ENCODE measurements around the gene S100A3.
"Not testable (repeated sequence)": the region's sequence is repeated elsewhere in the genome, so short reads cannot be mapped to it uniquely, and the experiment has no call there.

S100A3 gene, protein sequence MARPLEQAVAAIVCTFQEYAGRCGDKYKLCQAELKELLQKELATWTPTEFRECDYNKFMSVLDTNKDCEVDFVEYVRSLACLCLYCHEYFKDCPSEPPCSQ

GRCh38 chr1:153548722-153549688, at the start of gene S100A3:
S100A3 (minus strand) TSS chr1:153549258; CDS start chr1:153548485, 773 bp downstream.
- Histone ChIP-seq H3K36me3 (no peaks in the 10 kb centered on the region), H3K4me3 (no peak within 1 kb of the TSS), H3K9ac (0 out of 2 replicates have a peak within 1 kb of the TSS, but pooled peaks have one; percentile 22), H3K27ac (no peak within 1 kb of the TSS), H3K4me1 (peaks cover 85% of the 10 kb centered on the region), H3K9me3 (no peaks in the 10 kb centered on the region), H4K20me1 (no peaks in the 10 kb centered on the region), H3K4me2 (peak within 1 kb of the TSS; percentile 86), H3K27me3 (no peaks in the 10 kb centered on the region)
- no peak for TF ChIP-seq Cebpa-rat (IDR thresholded peaks at IDR 0.05)

DNA sequence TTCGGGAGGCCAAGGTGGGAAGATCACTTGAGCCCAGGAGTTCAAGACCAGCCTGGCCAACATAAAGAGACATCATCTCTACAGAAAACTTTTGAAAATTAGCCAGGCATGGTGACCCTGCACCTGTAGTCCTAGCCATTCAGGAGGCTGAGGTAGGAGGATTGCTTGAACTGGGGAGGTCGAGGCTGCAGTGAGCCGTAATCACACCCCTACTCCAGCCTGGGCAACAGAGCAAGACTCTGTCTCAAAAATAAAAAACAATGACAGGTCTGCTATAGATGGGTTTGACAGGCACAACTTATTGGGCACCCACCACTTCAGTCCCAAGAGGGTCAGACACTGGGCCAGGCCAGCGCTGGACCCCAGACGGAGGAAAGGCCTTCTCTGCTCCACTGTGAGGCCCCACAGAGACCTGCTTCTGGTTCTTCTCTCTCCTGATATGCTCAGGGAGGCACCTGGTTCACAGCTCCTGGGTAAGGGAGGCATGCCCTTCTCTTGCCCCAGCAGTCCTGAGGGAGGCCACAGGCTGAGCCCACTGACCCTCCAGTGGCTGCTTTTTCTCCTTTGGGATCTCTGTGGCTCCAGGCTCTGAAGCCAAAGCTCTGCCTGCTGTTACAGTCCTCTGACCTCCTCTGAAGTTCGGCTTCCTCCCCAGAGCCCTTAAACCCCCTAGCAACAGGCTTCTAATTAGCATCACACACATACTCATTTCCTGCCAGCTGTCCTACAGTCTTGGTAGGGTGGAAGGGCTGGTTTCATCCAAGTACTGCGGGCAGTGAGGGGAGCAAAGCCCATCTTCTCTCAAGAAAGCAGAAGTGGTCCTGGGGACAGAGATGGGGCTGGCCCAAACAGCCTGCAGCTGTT, 49.5 kb upstream of the S100A3 start:
- peak overlapping the region; percentile 96 for H3K27ac ChIP-seq
- peak overlapping the region; percentile 35; the same call in 1 of the 2 replicates for H3K4me3 ChIP-seq
- no peaks in the 10 kb centered on the region for H4K20me1 ChIP-seq
- H3K36me3 ChIP-seq: no peaks in the 10 kb centered on the region
- peak overlapping the region; percentile 81 for H3K9ac ChIP-seq
- no peaks in the 10 kb centered on the region for H3K9me3 ChIP-seq
- H3K4me1 ChIP-seq: peaks cover 71% of the 10 kb centered on the region
- no peak for TF ChIP-seq Cebpa-rat (IDR thresholded peaks at IDR 0.05)
- H3K27me3 ChIP-seq: no peaks in the 10 kb centered on the region
- peak overlapping the region; percentile 95 for H3K4me2 ChIP-seq

GRCh38 chr1:153597206-153597605, 48.1 kb upstream of the S100A3 start:
- H3K4me1 ChIP-seq: peaks cover 59% of the 10 kb centered on the region
- peak overlapping the region; percentile 95 for H3K4me2 ChIP-seq
- H3K9me3 ChIP-seq: no peaks in the 10 kb centered on the region
- no peaks in the 10 kb centered on the region for H3K27me3 ChIP-seq
- no peak overlapping the region for H3K9ac ChIP-seq
- no peaks in the 10 kb centered on the region for H3K36me3 ChIP-seq
- no peak overlapping the region for H3K4me3 ChIP-seq
- no peaks in the 10 kb centered on the region for H4K20me1 ChIP-seq
- peak overlapping the region; percentile 96 for H3K27ac ChIP-seq
- no peak for TF ChIP-seq Cebpa-rat (IDR thresholded peaks at IDR 0.05)

- no peak overlapping the region for H3K9ac ChIP-seq
- no peaks in the 10 kb centered on the region for H3K27me3 ChIP-seq
- no peaks in the 10 kb centered on the region for H3K36me3 ChIP-seq
- H4K20me1 ChIP-seq: no peaks in the 10 kb centered on the region
- H3K4me2 ChIP-seq: no peak overlapping the region
- no peaks in the 10 kb centered on the region for H3K9me3 ChIP-seq
- no peak for TF ChIP-seq Cebpa-rat (IDR thresholded peaks at IDR 0.05)
- peaks cover 21% of the 10 kb centered on the region for H3K4me1 ChIP-seq
- no peak overlapping the region for H3K4me3 ChIP-seq
- H3K27ac ChIP-seq: 0 out of 2 replicates have a peak overlapping the region, but pooled peaks have one; percentile 31
Observed at GRCh38 chr1:153592748-153593147, 43.7 kb upstream of the S100A3 start.

GRCh38 chr1:153588482-153588881, 39.4 kb upstream of the S100A3 start:
- Histone ChIP-seq H3K9me3 (no peaks in the 10 kb centered on the region), H3K27ac (no peak overlapping the region), H3K4me1 (peaks cover 18% of the 10 kb centered on the region), H4K20me1 (no peaks in the 10 kb centered on the region), H3K4me3 (no peak overlapping the region), H3K27me3 (no peaks in the 10 kb centered on the region), H3K4me2 (no peak overlapping the region), H3K9ac (no peak overlapping the region), H3K36me3 (no peaks in the 10 kb centered on the region)
- no peak for TF ChIP-seq Cebpa-rat (IDR thresholded peaks at IDR 0.05)

- H3K4me2 ChIP-seq: peak overlapping the region; percentile 69
- not testable (repeated sequence) for H3K9me3 ChIP-seq, H4K20me1 ChIP-seq, H3K4me3 ChIP-seq, H3K9ac ChIP-seq, H3K27me3 ChIP-seq, H3K36me3 ChIP-seq, H3K27ac ChIP-seq
- peaks cover 18% of the 10 kb centered on the region for H3K4me1 ChIP-seq
Observed at GRCh38 chr1:153588033-153588432, 39.0 kb upstream of the S100A3 start.

GRCh38 chr1:153587314-153587713, 38.3 kb upstream of the S100A3 start:
- H3K27me3 ChIP-seq: no peaks in the 10 kb centered on the region
- H3K4me2 ChIP-seq: peak overlapping the region; percentile 69
- H3K9ac ChIP-seq: no peak overlapping the region
- H3K9me3 ChIP-seq: no peaks in the 10 kb centered on the region
- no peaks in the 10 kb centered on the region for H3K36me3 ChIP-seq
- no peaks in the 10 kb centered on the region for H4K20me1 ChIP-seq
- H3K4me1 ChIP-seq: peaks cover 18% of the 10 kb centered on the region
- 0 out of 2 replicates have a peak overlapping the region, but pooled peaks have one; percentile 4 for H3K27ac ChIP-seq
- TF ChIP-seq Cebpa-rat (IDR thresholded peaks at IDR 0.05): no peak
- no peak overlapping the region for H3K4me3 ChIP-seq

DNA sequence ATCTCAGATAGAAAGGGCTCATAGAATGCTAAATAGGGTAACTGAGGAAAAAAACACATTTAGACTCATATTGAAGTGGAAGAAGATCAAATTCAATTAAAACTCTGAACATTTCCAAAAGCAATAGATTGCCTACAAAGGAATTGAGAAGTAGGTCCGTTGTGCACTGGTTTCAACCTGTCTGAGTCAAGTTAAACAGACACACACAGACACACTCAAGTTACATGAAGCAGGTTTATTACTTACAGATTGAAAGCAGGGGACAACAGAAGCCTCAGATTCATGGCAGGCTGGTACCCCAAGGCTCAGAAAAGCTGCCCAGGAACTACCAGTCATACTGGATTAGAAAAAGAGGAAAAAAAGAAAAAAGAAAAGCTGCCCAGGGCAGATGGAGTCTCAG, 37.3 kb upstream of the S100A3 start:
- Histone ChIP-seq H3K36me3 (no peaks in the 10 kb centered on the region), H3K27ac (no peak overlapping the region), H3K9me3 (no peaks in the 10 kb centered on the region), H3K4me2 (peak overlapping the region; percentile 69), H4K20me1 (no peaks in the 10 kb centered on the region), H3K9ac (no peak overlapping the region), H3K27me3 (no peaks in the 10 kb centered on the region), H3K4me3 (no peak overlapping the region), H3K4me1 (peaks cover 18% of the 10 kb centered on the region)
- no peak for TF ChIP-seq Cebpa-rat (IDR thresholded peaks at IDR 0.05)

DNA sequence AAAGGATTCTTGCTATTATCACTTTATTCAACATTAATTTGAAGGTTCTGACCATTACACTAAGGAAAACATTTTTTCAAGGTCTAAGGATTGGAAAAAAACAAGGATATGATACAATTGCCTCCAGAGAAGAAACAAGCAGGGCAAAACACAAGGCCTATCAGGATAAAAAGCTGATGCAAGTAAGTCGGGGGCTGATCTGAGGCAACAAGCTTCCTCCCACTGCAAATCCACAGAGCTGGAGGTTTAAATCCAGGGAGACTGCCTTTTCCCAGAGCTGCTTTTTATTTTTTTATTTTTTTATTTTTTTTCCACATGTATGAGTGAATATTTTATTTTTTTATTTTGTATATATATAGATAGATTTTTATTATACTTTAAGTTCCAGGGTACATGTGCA, 35.9 kb upstream of the S100A3 start:
- H3K27me3 ChIP-seq: no peaks in the 10 kb centered on the region
- H4K20me1 ChIP-seq: no peaks in the 10 kb centered on the region
- H3K4me1 ChIP-seq: peaks cover 18% of the 10 kb centered on the region
- H3K9ac ChIP-seq: no peak overlapping the region
- no peak overlapping the region for H3K4me2 ChIP-seq
- no peak for TF ChIP-seq Cebpa-rat (IDR thresholded peaks at IDR 0.05)
- no peak overlapping the region for H3K4me3 ChIP-seq
- no peak overlapping the region for H3K27ac ChIP-seq
- H3K36me3 ChIP-seq: no peaks in the 10 kb centered on the region
- no peaks in the 10 kb centered on the region for H3K9me3 ChIP-seq
